Measurements from ENCODE around the gene SCP2D1.
"Not testable (repeated sequence)": the region's sequence is repeated elsewhere in the genome, so short reads cannot be mapped to it uniquely, and the experiment has no call there.

SCP2D1 gene

DNA sequence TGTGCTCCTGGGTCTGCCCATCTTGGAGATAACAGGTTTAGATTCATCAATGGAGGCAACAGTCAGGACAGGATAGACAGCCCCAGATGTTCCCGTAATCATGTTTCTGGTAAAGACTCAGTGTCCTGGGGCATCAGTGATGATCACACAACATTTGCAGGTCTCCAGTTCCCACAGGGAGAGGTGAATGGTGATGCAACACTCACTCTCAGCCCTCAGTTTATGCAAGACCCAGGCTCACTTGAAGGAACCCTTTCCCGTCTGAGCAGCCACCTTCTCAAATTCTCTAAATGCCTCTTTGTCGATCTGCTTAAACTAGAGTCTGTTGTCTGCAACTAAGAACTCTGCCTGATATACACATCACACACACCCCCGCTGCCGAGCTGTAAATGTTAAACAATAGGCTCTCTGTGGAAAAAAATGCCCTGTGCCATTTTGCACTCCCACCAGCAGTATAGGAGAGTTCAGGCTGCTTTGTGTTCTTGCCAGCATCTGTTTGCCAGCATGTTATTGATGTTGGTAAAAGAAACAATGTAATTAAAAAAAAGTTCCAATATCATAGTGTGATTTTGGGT is 30.1 kb upstream of the SCP2D1 start:
- Histone ChIP-seq H3K4me3 (IDR thresholded peaks at IDR 0.05; ENCODE audit: insufficient read depth, low read depth, low read length) (no peak overlapping the region), H3K36me3 (ENCODE audit: insufficient read depth) (no peaks in the 10 kb centered on the region), H3K27ac (no peak overlapping the region), H3K79me2 (ENCODE audit: insufficient read depth, low read depth) (no peaks in the 10 kb centered on the region), H3K9ac (no peak overlapping the region), H3K27me3 (ENCODE audit: insufficient read depth, low read depth) (no peaks in the 10 kb centered on the region), H3K4me1 (ENCODE audit: low read depth, poor library complexity, severe bottlenecking) (no peaks in the 10 kb centered on the region), H4K20me1 (ENCODE audit: insufficient read depth) (no peaks in the 10 kb centered on the region), H2AFZ (ENCODE audit: low read depth) (no peak overlapping the region), H3K4me2 (no peak overlapping the region)
- TF ChIP-seq, protein P1, sequence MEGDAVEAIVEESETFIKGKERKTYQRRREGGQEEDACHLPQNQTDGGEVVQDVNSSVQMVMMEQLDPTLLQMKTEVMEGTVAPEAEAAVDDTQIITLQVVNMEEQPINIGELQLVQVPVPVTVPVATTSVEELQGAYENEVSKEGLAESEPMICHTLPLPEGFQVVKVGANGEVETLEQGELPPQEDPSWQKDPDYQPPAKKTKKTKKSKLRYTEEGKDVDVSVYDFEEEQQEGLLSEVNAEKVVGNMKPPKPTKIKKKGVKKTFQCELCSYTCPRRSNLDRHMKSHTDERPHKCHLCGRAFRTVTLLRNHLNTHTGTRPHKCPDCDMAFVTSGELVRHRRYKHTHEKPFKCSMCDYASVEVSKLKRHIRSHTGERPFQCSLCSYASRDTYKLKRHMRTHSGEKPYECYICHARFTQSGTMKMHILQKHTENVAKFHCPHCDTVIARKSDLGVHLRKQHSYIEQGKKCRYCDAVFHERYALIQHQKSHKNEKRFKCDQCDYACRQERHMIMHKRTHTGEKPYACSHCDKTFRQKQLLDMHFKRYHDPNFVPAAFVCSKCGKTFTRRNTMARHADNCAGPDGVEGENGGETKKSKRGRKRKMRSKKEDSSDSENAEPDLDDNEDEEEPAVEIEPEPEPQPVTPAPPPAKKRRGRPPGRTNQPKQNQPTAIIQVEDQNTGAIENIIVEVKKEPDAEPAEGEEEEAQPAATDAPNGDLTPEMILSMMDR (conservative IDR thresholded peaks at IDR 0.05; ENCODE audit: low read depth, low read length), result no peak

DNA sequence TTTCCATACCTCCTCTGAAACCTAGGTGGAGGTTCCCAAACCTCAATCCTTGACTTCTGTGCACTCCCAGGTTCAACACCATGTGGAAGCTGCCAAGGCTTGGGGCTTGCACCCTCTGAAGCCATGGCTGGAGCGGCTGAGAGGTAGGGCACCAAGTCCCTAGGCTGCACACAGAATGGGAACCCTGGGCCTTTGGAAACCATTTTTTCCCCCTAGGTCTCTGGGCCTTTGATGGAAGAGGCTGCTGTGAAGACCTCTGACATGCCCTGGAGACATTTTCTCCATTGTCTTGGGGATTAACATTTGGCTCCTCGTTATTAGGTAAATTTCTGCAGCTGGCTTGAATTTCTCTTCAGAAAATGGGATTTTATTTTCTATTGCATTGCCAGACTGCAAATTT is 26.5 kb upstream of the SCP2D1 start:
- H3K27me3 ChIP-seq (ENCODE audit: insufficient read depth, low read depth); H3K9ac ChIP-seq; H3K4me3 ChIP-seq (IDR thresholded peaks at IDR 0.05; ENCODE audit: insufficient read depth, low read depth, low read length); H3K36me3 ChIP-seq (ENCODE audit: insufficient read depth); H3K27ac ChIP-seq; H2AFZ ChIP-seq (ENCODE audit: low read depth); H3K4me2 ChIP-seq; H4K20me1 ChIP-seq (ENCODE audit: insufficient read depth); H3K4me1 ChIP-seq (ENCODE audit: low read depth, poor library complexity, severe bottlenecking); H3K79me2 ChIP-seq (ENCODE audit: insufficient read depth, low read depth): not testable (repeated sequence)

DNA sequence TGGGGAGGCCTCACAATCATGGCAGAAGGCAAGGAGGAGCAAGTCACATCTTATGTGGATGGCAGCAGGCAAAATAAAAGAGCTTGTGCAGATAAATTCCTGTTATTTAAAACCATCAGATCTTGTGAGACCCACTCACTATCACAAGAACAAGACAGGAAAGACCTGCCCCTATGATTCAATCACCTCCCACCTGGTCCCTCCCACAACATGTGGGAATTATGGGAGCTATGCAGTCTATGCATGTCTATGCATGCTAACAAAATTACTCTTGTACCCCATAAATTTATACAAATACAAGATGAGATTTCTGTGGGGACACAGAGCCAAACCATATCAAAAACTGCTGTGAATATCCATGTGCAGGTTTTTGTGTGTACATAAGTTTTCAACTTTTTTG is 25.6 kb upstream of the SCP2D1 start:
- Histone ChIP-seq H3K27ac (no peak overlapping the region), H2AFZ (ENCODE audit: low read depth) (no peak overlapping the region), H3K4me1 (ENCODE audit: low read depth, poor library complexity, severe bottlenecking) (no peaks in the 10 kb centered on the region), H3K27me3 (ENCODE audit: insufficient read depth, low read depth) (no peaks in the 10 kb centered on the region), H3K36me3 (ENCODE audit: insufficient read depth) (no peaks in the 10 kb centered on the region), H3K4me3 (IDR thresholded peaks at IDR 0.05; ENCODE audit: insufficient read depth, low read depth, low read length) (no peak overlapping the region), H3K79me2 (ENCODE audit: insufficient read depth, low read depth) (no peaks in the 10 kb centered on the region), H4K20me1 (ENCODE audit: insufficient read depth) (no peaks in the 10 kb centered on the region), H3K4me2 (no peak overlapping the region), H3K9ac (no peak overlapping the region)
- TF ChIP-seq, protein P1 (conservative IDR thresholded peaks at IDR 0.05; ENCODE audit: low read depth, low read length), result no peak

DNA sequence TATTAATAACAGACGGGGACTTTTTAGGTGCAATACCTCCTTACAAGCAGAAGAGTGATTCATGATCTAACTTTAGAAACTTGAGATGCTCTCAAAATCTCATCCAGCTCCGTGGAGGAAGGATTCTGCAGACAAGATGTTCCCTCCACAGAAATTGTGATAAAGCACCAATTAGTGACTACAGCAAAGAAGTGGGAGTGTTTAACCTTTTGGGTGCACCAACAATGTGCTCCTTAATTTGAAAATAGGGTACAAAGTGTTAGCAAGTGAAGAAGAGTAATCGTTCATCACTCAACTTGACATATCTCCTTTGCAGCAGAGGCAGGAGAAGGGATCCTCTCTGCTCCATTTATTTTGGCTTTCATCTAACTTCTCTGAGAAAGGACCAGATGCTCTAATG is 22.8 kb upstream of the SCP2D1 start:
- no peak overlapping the region for H3K27ac ChIP-seq
- H4K20me1 ChIP-seq (ENCODE audit: insufficient read depth), result no peaks in the 10 kb centered on the region
- H3K36me3 ChIP-seq (ENCODE audit: insufficient read depth), result no peaks in the 10 kb centered on the region
- no peaks in the 10 kb centered on the region for H3K27me3 ChIP-seq (ENCODE audit: insufficient read depth, low read depth)
- no peak overlapping the region for H3K4me2 ChIP-seq
- H3K4me3 ChIP-seq (IDR thresholded peaks at IDR 0.05; ENCODE audit: insufficient read depth, low read depth, low read length), result no peak overlapping the region
- no peaks in the 10 kb centered on the region for H3K79me2 ChIP-seq (ENCODE audit: insufficient read depth, low read depth)
- TF ChIP-seq, protein P1 (conservative IDR thresholded peaks at IDR 0.05; ENCODE audit: low read depth, low read length), result no peak
- no peaks in the 10 kb centered on the region for H3K4me1 ChIP-seq (ENCODE audit: low read depth, poor library complexity, severe bottlenecking)
- H2AFZ ChIP-seq (ENCODE audit: low read depth), result no peak overlapping the region
- H3K9ac ChIP-seq, result no peak overlapping the region

DNA sequence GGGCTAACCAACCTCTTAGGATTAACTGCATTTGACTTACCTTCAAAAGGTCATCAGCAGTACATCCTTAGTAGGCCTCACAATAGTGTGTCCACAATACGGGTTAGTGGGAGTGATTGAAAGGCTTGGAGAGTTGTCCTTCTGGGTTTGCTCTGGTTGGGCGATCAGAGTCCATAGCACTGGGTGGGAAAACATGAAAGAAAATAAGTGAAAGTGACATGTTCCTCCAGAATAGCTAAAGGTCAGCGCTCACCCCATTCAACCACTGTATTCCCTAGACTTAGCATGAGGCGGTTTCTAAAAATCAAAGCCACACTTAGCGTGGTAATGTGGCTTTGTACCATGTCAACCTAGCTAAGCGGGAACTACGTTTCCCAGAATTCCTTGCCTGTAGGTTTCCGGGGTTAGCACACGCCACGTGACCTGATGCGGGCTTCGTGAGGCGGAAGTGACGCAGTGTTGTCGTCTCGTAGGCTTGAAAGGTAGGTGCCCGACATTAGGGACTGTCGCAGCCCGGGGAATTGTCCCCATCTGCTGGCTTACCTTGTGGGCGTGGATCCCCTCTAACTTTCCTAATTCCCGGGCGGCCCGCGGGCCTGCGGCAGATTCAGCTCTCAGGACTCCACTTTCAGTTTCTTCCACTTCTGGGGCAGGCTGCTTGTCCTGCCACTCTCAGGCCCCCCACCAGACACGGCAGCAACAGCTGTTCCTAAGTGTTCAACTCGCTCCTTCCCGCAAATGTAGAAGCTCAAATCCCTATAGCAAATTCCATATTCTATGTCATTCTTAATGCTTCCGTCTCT is 19.8 kb upstream of the SCP2D1 start:
- H3K4me3 ChIP-seq (IDR thresholded peaks at IDR 0.05; ENCODE audit: insufficient read depth, low read depth, low read length), result no peak overlapping the region
- H3K9ac ChIP-seq, result peak overlapping the region; percentile 66; the same call in 1 of the 2 replicates
- TF ChIP-seq, protein P1 (conservative IDR thresholded peaks at IDR 0.05; ENCODE audit: low read depth, low read length), result no peak
- H3K79me2 ChIP-seq (ENCODE audit: insufficient read depth, low read depth), result no peaks in the 10 kb centered on the region
- peak overlapping the region; percentile 69 for H2AFZ ChIP-seq (ENCODE audit: low read depth)
- H3K4me2 ChIP-seq, result peak overlapping the region; percentile 82
- no peaks in the 10 kb centered on the region for H3K4me1 ChIP-seq (ENCODE audit: low read depth, poor library complexity, severe bottlenecking)
- no peaks in the 10 kb centered on the region for H4K20me1 ChIP-seq (ENCODE audit: insufficient read depth)
- no peaks in the 10 kb centered on the region for H3K27me3 ChIP-seq (ENCODE audit: insufficient read depth, low read depth)
- H3K36me3 ChIP-seq (ENCODE audit: insufficient read depth), result no peaks in the 10 kb centered on the region
- peak overlapping the region; percentile 41; the same call in 1 of the 2 replicates for H3K27ac ChIP-seq
